Activated T-cell treated with anti-CD3 and anti-CD28 coated beads, Interleukin-2, amount 50 U/mL, for 48 hours (primary cell): ENCODE measurements around the gene PCYT2.
A peak's percentile ranks its signal among the peaks of the same experiment; 100 is the strongest.

Experiments used
- DNase-seq, 2 experiments: peaks; one replicate each; pipeline ENCODE4 v3.0.0-alpha.2; 2020

PCYT2 gene

DNA sequence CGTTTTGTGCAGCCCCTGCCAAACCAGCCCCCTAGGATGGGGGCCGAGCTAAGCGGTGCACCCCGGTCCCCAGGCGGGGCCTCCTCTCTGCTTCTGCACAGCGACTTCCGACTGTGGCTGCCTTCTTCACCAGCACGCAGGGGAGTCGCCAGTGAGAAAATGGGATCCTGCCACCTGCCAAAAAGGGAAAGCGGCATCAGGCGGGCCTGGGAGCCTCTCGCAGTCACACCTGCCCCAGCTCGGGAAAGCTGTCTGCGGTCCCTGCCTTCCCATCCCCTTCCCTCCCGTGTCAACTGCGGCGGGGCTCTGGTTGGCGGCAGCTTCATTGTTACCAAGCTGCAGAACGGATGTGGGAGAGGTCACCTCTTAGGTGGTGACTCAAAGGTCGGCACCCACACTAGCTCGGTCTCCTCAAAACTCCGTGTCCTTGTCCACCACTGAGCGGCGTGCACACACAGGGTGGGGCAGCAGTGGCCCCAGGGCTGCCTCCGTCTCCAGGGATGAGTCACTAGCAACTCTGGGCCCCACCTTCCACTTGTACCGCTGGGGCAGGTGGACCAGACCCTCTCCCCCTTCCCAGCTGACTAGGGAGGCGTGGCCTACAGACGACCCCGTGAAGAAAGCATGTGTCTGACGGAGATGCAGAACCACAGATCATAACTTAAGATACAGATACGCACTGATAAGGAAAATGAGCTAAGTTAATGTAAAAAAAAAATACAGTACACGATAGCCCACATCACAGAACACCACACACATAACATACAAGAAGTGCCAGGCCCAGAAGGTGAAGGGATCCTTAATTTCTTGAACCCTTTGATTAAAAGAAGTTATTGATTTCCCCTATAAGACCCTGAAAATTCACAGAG is 1.5 kb upstream of the PCYT2 start:
- no peak for DNase-seq

DNA sequence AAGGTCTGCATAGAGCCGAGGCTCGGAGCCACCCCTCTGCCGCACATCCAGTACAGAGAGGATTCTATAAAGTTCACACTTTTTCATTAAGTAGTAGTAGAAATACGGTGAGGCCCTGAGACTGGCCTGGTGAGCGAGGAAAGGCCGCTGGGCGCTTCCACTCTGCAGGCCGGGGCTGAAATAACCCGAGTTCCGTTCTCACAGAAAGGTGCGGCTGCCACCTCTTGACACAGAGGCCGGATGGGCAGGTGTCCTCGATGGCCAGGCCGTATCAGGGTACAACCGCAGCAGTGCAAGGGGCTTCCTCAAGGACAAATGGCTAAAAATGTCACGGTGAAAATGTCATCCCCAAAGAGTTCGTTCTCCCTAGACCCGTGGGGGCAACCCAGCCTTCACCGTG is 770 bp upstream of the PCYT2 start:
- DNase-seq, result no peak

DNA sequence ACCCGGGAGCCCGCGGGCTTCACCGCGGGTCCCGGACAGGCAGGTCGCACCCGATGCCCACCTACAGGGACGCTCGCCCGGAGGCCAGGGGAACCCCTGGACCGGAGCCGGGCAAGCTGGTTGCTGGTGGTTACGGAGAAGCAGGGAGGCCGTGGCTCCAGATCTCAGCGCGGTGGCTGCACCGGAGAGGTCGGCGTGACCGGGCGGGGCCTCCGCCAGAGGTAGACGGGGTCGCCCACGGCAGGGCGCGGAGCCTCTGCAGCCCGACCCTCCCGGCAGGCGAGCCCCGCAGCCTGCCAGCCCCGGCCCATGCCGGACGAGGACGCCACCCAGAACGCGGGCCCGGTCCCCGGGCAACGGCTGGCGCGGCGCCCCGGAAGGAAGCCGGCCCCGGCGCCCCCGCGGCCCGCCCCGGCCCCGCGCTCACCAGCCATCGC is 341 bp downstream of the PCYT2 start:
- DNase-seq, result no peak

DNA sequence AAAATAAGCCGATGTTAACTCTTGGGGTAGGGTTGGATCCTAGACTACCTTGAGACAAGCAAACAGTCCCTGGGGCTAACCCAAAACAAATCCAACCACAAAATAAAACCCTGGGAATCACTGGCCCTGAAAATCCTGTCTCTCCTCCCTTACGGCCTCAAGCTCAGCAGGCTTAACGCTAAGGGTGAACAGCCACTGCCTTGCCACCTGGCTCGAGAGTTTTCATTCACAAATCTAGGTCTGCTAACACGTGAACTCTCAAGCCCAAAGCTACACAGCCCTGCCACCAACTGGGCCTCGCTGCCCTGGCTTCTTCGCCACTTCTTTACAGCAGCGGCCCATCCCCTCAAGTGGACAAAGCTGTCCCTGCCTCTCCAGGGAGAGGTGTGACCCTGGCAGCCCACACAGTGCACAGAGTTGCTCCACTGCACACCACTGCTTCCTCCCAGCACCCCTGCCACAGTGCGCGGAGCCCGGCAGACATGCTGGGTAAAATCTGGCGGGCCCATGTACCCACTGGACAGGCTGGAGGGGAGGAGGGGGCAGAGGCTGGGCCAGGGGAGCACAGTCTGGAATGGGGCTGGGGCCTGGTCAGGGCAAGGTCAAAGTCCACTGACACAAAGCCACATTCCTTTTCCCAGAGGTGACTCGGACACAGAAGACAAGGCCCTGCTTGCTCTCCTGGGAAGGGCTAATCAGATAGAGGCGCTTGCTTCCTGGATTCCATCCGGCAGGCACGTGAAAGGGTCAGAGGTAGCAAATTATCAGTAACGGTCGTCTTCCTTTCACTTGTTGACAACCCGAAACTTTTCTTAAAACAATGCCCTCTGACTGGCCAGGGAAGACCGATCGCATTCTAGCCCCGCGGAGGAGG is 996 bp downstream of the PCYT2 start:
- peak in 1 of 2 experiments; percentile 28 for DNase-seq

DNA sequence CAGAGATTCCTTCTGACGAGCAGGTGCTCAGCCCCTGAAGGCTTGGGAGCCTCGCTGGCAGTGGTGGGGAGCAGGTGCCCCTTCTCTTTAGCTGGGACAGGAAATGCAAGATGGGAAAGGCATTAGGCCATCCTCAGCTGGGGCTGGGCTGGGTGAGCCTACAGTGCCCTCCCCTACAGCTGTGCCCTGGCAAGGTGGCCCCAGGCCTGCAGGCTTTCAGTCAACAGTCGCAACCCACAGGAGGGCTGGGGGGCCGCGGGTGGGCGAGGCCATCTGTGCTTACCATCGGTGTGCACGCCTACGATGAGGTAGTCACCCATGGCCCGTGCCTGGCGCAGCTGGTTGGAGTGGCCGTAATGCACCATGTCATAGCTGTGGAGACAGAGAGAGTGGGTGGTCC is 2.0 kb downstream of the PCYT2 start:
- no peak for DNase-seq

DNA sequence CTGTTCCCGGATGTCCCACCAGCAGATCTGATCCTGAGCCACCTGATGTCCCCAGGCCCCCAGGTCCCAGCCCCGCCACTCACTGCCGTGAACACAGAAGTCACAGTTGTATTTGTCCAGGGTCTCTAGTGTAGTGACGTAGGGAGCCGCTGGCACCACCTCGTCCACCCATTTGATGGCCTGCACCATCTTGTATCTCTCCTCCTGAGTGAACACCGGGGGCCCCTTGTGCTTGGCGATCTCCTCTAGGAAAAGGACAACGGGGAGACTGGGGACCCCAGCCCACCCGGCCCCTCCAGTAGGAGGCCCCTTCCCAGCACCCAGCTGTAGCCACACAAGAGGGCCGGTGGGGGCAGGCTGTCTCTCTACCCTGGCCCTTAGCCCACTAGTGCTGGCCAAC is 2.4 kb downstream of the PCYT2 start:
- no peak for DNase-seq

DNA sequence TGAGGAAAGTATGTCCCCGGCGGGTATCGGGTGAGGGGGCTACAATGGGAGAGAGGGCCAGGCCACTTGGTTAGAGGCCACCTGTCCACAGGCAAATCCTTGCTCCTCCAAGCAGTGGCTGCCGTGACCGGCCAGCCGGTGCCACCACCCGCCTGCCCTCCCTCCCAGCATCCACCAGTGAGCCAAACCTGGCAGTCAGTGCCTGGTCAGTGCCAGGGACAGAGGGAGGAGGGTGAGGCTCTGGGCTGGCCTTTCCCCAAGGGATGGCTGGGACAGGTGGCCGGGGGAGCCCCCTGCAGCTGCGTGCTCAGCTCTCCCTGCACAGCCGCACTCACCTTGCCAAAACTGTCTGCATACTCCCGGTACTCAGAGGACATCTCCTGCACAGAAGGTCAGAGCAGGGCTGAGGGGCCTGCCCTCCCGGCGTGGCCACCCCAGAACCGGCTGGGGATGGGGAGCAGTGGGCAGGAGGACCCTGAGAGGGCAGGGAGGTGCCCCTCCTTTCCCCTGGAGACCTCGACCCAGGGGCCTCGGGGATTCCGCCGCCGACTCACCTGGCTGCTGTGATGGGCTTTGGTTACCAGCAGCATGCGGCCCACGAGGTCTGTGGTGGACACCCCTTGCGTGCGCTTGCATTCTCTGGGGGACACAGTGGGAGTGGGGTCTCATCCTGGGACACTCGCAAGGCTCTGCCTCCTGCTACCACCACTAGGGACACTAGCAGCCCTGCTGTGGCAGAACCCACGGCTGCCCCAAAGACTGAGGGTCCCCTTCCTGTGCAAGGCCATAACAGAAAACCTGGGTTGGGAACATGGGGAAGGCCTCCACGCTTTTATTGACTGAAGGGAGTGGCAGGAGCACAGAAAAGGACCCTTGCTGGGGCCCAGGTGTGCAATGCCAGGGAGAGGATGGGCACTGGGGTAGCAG is 3.7 kb downstream of the PCYT2 start:
- DNase-seq, result no peak

DNA sequence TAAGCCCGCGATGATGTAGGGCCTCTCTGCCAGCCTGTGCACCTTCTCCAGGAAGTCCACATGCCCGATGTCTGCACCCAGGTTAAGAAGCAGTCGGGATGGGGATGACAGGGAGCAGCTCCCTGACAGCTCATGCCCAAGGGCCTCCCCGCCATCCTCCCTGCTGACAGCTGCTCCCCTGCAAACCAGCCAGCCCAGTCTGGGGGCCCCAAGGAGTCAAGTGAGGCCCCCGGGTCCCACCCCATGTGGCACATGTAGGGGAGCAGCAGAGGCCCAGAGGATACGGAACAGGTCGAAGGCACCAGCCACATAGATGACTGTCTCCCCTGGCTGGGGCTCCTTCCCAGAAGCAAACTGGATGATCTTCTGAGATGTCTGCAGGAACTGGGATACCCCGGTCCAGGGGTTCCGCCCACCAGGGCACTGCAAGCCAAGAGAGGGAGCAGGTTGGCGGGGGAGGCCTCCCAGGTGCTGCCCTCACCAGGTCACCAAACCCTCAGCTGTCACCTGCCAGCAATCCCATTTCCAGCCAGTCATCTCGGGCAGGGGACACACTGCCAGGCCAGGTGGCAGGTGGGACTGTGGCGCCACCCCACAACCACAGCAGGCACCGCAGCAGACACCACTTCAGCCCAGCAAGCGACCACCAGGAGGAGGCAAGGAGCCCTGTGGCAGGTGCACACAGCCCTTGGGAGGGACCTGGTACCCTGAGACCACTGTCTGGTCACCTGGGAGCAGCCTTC is 4.6 kb downstream of the PCYT2 start:
- peak in 1 of 2 experiments; percentile 35 for DNase-seq

DNA sequence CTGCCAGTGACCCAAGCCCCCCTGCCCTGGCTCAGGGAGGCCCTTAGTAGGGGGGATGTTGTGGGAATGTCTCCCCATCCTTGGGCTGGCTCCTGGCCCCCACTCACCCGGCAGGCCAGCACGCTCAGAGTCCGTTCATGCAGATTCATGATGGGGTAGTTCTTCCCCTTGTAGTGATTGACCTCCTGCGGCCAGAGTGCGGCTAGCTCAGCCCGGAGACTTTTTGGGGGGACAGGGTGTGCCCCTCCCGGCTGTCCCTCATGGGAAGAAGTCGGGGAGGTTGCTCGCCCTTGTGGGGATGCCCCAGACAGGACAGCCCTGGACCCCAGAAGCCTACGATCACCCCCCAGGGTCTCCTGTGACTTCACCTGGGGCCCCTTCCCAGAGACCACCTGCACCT is 5.2 kb downstream of the PCYT2 start:
- no peak for DNase-seq

DNA sequence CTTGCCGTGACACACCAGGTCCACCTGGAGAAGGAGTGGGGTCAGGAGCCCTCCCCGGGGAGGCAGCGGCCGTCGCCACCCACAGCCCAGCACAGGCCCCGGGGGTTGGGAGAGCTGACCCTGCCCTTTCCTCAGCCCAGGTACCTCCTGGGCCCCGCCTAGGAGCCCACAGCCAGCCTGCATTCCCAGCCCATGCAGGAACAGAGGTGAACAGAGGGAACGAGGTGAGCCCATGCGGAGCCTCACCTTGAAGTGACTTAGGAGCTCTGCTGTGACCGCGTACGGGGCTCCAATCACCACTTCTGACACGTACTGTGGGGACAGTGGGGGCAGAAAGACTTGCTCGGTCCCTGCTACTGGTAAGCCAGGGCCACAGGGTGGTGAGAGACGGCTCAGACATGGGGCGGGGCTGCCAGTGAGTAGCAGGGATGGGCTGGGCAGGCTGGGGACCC is 5.7 kb downstream of the PCYT2 start:
- no peak for DNase-seq

DNA sequence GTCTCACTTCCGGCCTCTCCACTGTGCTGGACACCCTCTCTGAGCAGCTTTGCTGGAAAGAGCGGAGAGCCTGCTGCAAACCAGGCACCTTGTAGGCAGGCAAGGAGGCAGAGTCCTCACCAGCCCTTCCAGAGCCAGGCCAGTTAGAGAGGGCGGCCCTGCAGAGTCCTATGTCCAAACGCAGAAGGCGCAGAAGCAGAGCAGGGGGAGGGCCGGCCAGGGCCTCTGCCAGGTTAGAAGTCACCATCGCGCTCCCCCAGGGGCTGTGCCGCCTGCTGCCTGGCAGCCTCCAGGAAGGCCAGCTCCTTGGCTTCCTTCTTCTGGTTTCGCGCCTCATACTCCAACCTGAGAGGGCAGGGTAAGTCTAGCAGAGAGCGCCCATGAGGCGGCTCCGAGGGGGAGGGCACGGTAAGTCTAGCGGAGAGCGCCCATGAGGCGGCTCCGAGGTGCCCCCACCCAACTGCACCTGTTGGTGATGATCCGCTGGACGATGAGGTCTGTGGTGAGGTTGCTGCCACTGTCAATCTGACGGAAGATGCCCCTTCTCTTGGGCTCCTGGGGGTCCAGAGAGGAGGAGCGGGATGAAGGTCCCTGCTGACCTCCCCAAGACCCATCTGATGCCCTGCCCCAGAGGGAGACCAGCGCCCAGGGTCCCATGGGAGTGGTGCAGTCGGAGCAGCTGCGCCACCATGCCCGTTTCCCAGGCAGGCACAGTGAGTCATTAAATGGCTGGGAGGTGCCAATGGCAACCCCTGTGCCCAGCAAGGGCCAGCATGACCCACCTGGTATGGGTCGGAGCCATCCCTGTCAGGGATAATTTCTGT is 6.4 kb downstream of the PCYT2 start:
- DNase-seq, result no peak

DNA sequence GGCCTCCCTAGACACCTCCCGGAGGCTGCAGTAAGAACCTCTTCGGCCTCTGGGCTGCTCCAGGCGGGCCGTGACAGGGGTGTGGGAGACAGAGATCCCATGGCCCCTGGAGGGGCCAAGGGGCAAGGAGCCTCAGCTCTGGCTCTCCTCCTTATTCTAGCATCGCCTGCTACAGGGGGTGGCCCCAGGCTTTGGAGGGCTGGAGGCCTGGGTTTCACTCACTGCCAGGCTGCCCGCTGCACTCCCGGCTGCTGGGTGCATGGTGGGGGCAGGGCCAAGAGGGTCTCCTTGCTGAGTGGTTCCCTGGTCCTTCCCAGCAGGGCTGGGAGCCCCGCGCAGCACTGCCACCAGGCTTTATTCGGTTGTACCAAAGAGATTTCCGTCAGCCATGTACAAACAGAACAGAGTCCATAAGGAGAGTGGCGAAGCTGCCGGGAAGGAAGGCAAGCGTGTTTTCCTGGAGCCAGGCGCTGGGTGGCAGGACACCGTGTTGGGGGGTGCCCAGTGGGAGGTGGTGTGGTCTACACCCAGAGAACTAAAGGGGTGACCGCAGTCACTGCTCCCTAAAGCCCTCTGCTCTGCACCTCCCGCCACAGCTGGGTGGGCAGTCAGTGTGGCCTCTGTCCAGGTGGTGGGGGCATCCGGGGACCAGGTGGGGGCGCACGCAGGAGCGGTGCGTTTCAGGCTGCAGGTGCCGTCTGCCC is 7.2 kb downstream of the PCYT2 start:
- no peak for DNase-seq

DNA sequence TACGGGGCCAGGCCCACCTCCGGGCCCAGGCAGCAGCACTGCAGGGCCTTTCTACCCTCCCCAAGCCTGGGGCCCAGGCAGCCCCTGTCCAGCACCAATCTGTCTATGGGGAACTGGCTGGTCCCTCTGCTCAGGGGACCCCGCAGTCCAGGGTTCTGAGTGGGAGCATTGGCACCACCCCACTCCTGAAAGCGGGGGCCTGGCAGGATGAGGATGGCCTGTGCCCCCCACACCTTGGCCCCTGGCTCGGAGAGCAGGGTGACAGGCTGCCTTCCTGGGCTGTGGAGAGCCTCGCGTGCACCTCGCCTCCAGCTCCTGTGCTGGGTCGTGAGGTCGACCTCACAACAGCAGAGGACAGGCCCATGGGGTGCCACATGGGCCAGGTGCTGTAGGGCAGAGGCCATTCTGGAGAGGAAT is 7.8 kb downstream of the PCYT2 start:
- no peak for DNase-seq

DNA sequence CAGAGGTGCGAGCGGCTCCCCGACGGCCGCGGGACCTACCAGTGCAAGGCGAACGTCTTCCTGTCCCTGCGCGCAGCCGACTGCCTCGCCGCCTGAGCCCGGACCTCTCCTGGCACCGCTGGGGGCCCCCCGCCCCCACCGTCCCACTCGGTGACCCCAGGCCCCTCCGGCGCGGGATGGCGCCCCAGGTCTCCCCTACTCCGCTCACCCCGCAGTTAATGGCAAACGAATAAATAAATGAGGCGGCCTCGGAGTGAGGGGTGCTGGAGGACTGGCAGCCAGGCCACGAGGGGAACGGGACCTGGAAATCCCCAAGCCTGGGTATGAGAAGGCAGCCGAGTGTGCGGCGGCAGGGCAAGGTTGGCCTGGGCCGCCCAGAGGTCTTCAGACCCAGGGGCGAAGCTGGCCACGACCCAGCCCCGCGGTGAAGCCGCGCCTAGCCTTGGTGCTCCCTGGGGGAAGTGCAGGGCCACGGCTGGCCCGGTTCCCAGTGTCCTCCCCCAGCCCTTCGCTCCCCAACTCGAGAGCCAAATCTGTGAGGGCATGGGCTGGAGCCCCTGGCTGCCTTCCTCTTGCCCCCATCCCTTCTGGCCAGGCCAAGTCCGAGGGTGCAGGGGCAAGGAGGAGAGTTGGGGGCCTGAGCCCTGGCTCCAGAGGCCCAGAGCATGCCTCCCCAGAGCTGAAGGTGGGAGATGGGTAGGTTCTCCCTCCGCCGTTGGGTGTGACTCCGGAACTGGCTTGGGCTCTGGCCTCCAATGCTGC is 8.4 kb downstream of the PCYT2 start:
- DNase-seq, result no peak

DNA sequence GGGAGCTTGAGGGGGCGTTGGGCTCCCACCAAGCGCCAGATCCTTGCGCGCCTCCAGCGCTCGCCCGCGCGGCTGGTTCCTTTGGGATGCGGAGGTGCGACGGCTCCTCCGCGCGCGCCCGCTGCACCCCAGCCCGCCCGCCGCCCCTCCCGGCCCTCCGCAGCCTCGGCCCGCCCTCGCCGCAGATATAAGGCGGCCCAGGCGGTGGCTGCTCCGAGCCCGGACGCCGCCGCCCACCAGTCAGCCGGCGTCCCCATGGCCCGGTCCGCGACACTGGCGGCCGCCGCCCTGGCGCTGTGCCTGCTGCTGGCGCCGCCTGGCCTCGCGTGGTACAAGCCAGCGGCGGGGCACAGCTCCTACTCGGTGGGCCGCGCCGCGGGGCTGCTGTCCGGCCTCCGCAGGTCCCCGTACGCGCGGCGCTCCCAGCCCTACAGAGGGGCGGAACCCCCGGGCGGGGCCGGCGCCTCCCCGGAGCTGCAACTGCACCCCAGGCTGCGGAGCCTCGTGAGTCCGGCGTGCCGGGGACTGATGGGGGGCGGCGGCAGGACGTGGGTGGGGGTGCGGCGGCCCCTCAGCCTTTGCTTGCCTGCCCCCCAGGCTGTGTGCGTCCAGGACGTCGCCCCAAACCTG is 9.1 kb downstream of the PCYT2 start, which contains the start of gene NPB:
NPB (plus strand) TSS at position 216 of the 630 bp plus-strand sequence; CDS start at position 256, 40 bp downstream.
- peak in 1 of 2 experiments; percentile 34 for DNase-seq

DNA sequence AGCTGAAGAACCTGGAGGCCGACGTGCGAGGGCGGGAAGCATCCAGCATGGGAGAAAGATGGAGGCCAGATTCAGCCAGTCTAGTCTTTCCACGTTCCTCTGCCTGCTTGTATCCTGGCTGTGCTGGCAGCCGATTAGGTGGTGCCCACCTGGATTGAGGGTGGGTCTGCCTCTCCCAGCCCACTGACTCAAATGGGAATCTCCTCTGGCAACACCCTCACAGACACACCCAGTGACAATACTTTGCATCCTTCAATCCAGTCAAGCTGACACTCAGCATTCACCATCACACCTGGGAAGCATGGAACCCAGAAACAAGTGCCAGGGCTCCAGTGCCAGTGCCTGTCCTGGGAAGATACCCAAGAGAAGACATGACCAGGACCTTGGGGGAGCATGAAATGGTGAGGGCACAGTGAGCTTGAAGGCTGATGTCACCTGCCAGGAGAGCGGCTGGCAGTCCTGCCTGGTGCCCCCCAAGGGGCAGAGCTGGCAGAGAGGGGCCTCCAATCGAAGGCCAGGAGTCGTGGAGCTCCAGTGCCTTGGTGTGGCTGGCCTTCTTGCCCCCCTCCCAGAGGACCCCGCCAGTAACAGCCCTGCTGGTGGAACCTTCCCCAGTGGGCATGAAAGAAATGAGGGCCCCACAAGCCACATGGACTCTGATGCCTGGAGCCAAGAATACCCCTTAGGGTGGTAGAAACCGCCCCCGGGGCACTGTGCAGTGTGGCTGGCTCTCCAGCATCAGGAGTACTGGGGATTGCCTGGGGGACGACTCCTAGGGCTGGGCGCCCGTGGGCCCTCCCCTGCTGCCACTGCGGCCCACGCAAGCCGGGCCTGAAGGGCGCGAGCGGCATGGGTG is 9.8 kb downstream of the PCYT2 start:
- no peak for DNase-seq

DNA sequence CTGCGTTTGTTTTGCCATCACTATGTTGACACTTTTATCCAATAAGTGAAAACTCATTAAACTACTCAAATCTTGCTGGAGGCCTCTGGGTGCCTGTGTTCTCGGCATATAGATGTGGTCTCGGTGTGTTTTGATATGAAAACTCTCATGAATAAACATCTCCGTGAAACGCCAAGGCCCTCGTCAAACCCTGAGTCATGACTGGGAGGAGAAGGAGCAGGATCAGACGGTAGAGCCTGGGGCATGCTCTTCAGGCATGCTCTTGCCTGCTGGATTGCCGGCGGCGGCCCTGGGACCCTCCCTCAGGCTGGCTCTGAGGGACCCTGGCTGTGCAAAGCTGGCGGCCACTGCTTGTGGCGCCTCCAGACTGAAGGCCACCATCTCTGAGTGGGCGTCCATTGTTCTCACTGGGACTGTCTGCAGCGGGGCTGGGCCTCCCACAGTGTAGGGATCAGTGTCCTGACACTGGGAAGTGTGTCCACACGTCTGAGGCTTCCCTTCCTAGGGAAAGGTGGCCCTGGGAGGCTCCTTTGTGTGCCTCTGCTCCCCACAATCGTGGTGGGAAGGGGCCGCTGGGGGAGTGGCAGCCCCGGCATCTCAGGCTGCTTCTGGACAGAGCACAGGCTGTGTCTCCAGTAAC is 10.9 kb downstream of the PCYT2 start:
- DNase-seq, result no peak
